ENCODE measurements around the gene PADI4.
"Not testable (repeated sequence)": the region's sequence is repeated elsewhere in the genome, so short reads cannot be mapped to it uniquely, and the experiment has no call there.

PADI4 gene

GRCh38 chr1:17403081-17403480 lies 95.1 kb downstream of the PADI4 start:
- no peak for DNase-seq

GRCh38 chr1:17404034-17404684 lies 96.2 kb downstream of the PADI4 start:
- no peak for DNase-seq

GRCh38 chr1:17404820-17405219 lies 96.8 kb downstream of the PADI4 start:
- no peak for DNase-seq

GRCh38 chr1:17405898-17406759 lies 98.1 kb downstream of the PADI4 start:
- peak; percentile 33 for DNase-seq

- DNase-seq: not testable (repeated sequence)
Observed at GRCh38 chr1:17406760-17407475, 98.9 kb downstream of the PADI4 start.

- not testable (repeated sequence) for DNase-seq
Observed at GRCh38 chr1:17407786-17408514, 100.0 kb downstream of the PADI4 start.

GRCh38 chr1:17409391-17409811 lies 101.4 kb downstream of the PADI4 start:
- DNase-seq: no peak

GRCh38 chr1:17412093-17412870 lies 104.3 kb downstream of the PADI4 start:
- no peak for DNase-seq

Measured in stimulated activated CD4-positive, alpha-beta T cell treated with anti-CD3 and anti-CD28 coated beads, Interleukin-12 subunit alpha, Interleukin-12 subunit beta, amount 100 ng/mL, for 4 hours (primary cell).